Activated T-helper 1 cell treated with anti-CD3 and anti-CD28 coated beads, Interleukin-12 subunit alpha, Interleukin-12 subunit beta, Interleukin-2, Interleukin-4 antibody, amounts not matched to agents 30 ng/mL and 10 ng/mL and 1 ng/mL, durations not matched to agents 14 hours and 24 hours and 36 hours (primary cell): ENCODE data around the gene AHCY. TPM values are rescaled to one million over a fixed set of nuclear protein-coding genes. Genes with fewer than 3 reads are reported as not detected.
"Not testable (repeated sequence)": the region's sequence is repeated elsewhere in the genome, so short reads cannot be mapped to it uniquely, and the experiment has no call there.

ENCODE experiments used
- DNase-seq: peaks from one replicate; pipeline ENCODE4 v3.0.0; 2021; ENCODE audit warnings: low spot score
- H3K27ac Mint-ChIP-seq: one replicate; pipeline ENCODE4 v1.8.0; 2021; ENCODE audit warnings: mild to moderate bottlenecking, mixed read lengths
- H3K27me3 Mint-ChIP-seq: one replicate; pipeline ENCODE4 v1.8.0; 2022; ENCODE audit warnings: mild to moderate bottlenecking, moderate library complexity, mixed read lengths; ENCODE audit not compliant: insufficient read depth
- H3K36me3 Mint-ChIP-seq: one replicate; pipeline ENCODE4 v1.8.0; 2021; ENCODE audit warnings: low read depth, mixed read lengths
- H3K4me1 Mint-ChIP-seq: one replicate; pipeline ENCODE4 v1.8.0; 2021; ENCODE audit warnings: low read depth, mixed read lengths
- H3K4me3 Mint-ChIP-seq: one replicate; pipeline ENCODE4 v1.8.0; 2021; ENCODE audit warnings: mild to moderate bottlenecking, moderate library complexity, mixed read lengths
- H3K9me3 Mint-ChIP-seq: one replicate; pipeline ENCODE4 v1.8.0; 2021; ENCODE audit warnings: mixed read lengths
- intact Hi-C: fragments of 100-400 bp; cut with micrococcal nuclease; formaldehyde crosslinking; loops from one replicate; pipeline ENCODE4 v1.15.1; 2024
- total RNA-seq: library from RNA; stranded (reverse); gene quantifications from 2 replicates; pipeline ENCODE4 v1.2.3, GENCODE V29; 2022

Gene AHCY
- total RNA-seq, 1 donor from 2014 or later, result 132 TPM

DNA sequence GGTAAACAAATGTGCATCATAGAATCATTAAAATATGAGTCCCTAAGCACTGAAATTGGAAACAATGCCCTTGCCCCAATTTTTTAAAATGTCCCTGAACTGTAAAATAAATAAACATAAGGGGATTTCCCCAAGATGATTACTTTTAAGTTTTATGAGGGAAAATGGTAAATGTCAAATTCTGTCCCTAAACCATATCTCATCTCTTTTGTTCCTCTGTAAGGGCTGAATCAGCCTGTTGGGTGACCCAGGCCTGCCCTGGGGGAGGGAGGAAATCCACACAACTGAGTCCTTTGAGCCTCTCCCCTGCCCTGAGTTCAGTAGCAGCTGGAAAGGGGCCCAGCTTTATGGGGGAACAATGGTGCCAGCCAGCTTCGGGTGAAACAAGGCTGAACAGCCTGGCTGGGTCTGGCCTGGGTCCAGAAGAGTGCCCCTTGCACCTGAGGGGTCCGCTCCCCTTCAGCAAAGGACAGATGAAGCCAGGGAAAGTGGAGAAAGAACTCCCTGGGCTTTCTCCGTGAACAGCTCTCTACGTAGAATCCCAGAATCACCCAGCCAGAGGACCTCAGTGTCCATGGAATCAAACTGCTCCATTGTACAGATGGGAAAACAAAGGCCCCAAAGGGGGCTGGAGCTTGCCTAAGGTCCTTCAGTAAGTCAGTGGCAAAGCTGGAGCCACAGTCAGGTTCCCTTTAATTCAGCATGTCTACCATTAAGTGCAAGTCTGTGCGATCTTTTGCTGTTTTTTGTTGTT, 31.7 kb upstream of the AHCY start:
- Mint-ChIP-seq H3K9me3 (no peaks in the 10 kb centered on the region), H3K36me3 (no peaks in the 10 kb centered on the region), H3K27ac (no peak overlapping the region), H3K27me3 (no peaks in the 10 kb centered on the region), H3K4me3 (no peak overlapping the region), H3K4me1 (no peaks in the 10 kb centered on the region)
- intact Hi-C loops, result no loop called here
- no peak for DNase-seq

DNA sequence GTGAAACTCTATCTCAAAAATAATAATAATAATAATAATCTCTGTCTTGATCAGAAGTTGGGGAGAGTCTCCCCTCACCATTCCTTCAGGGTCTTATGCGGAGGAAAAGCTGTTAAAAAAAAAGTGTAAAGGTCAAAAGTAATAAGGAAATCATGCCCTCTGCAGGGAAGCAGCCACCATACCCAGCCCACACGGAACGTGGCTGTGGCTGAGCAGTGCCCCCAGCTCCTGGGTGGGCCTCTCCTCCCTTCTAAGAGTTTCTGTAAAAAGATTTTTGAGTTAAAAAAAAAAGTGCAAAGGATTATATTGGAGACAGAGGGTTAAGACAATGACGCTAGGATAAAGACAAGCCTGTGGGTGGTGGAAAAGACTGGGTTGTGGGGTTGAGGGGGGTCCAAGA, 30.6 kb upstream of the AHCY start:
- intact Hi-C loops, result no loop called here
- no peak overlapping the region for H3K27ac Mint-ChIP-seq
- no peaks in the 10 kb centered on the region for H3K4me1 Mint-ChIP-seq
- no peaks in the 10 kb centered on the region for H3K27me3 Mint-ChIP-seq
- no peaks in the 10 kb centered on the region for H3K36me3 Mint-ChIP-seq
- DNase-seq, result no peak
- no peaks in the 10 kb centered on the region for H3K9me3 Mint-ChIP-seq
- H3K4me3 Mint-ChIP-seq, result no peak overlapping the region

DNA sequence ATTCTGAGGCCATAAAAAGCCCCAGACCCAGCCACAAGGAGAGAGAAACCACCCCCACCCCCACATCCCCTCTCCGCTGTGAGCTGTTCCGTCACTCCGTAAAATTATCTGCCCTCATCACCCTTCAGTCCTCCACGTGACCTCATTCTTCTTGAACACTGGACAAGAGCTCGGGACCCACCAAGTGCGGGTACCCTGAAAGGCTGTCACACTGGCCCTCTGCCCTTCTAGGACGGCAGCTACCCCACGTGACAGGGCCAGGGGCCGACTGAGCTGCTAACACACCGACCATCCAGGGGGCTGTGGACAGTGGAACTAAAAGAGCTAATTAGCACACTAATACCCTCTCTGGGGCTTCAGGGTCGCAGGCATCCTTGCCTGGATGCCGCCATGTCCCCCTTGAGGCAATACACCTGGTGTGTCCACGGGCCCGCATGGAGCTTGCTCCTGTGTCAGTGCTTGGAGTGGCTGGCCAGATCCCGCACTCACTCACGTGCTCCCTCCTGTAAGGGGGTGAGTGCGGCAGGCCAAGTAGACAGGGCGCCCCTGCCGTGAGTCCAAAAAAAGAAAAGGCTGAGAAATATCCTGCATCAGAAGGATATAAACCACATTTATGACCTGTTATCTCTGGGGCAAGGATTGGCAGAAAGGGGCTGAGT, 29.2 kb upstream of the AHCY start:
- no peak overlapping the region for H3K4me3 Mint-ChIP-seq
- H3K27ac Mint-ChIP-seq, result no peak overlapping the region
- no peaks in the 10 kb centered on the region for H3K4me1 Mint-ChIP-seq
- H3K27me3 Mint-ChIP-seq, result no peaks in the 10 kb centered on the region
- DNase-seq, result no peak
- no peaks in the 10 kb centered on the region for H3K36me3 Mint-ChIP-seq
- H3K9me3 Mint-ChIP-seq, result no peaks in the 10 kb centered on the region
- intact Hi-C loops, result no loop called here

DNA sequence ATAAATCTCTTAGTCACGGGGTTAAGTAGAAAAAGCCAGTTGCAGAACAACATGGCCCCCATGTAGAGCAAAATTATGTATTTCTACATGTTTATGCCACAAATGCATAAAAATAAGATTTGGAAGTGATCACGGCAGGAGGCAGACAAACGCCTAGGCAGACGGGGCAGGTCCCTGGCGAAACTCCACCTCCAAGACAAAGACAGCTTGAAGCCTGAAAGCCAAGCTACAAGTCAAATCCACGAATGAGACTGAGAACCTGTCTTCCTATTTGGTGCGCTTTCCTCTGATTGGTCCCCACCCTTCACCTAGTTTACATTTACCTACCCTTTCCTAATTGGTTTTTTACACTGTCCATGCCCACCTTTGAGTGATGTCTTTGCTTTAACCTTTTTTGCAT, 28.7 kb upstream of the AHCY start:
- no peak overlapping the region for H3K27ac Mint-ChIP-seq
- H3K4me1 Mint-ChIP-seq, result no peaks in the 10 kb centered on the region
- H3K4me3 Mint-ChIP-seq, result no peak overlapping the region
- no peaks in the 10 kb centered on the region for H3K27me3 Mint-ChIP-seq
- no peaks in the 10 kb centered on the region for H3K9me3 Mint-ChIP-seq
- H3K36me3 Mint-ChIP-seq, result no peaks in the 10 kb centered on the region
- intact Hi-C loops, result no loop called here
- DNase-seq, result no peak

DNA sequence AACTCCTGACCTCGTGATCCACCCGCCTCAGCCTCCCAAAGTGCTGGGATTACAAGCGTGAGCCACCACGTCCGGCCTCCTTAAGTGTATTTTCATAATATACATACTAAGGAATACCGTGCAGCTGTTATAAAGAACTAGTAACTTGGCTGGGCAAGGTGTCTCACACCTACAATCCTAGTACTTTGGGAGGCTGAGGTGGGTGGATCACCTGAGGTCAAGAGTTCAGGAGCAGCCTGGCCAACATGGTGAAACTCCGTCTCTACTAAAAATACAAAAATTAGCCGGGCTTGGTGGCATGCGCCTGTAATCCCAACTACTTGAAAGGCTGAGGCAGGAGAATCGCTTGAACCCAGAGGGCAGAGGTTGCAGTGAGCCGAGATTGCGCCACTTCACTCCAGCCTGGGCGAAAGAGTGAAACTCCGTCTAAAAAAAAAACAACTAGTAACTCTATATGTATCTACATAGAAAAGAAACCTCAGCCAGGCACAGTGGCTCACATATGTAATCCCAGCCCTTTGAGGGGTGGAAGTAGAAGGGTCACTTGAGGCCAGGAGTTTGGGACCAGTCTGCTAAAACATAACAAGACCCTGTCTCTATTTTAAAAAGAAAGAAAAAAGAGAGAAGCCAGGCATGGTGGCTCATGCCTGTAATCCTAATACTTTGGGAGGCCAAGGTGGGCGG, 27.8 kb upstream of the AHCY start:
- H3K9me3 Mint-ChIP-seq, H3K27ac Mint-ChIP-seq, H3K36me3 Mint-ChIP-seq, H3K27me3 Mint-ChIP-seq, DNase-seq, H3K4me3 Mint-ChIP-seq, intact Hi-C loops, H3K4me1 Mint-ChIP-seq: not testable (repeated sequence)

DNA sequence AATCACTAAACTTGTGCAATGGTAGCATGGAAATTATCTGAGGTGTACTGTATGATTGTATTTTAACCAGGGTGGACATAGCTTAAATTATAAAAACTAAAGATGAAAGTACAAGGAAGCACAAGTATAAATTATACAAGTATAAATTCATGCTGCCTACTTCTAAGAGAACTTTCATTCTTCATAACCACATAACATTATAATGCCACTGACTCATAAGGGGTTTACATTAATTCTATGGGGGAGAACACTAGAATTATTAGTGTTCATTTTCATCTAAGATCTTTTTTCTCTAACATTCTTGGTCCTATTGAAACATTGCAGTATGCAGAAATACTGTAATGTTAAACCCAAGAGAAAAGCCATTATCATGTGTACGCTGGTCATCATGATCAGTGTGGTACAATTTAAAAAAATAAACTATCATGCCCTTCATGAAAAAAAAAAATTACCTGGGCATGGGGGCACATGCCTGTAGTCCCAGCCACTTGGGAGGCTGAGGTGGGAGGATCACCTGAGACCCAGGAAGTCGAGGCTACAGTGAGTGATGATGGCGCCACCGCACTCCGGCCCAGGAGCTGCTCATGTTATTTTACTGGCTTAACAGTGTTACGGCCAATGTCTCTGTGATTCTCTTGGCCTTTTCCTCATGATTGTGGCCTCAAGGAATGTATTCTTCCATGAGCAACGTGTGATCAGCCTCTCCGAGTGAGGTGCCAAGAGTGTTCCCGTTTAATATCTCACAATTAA, 25.9 kb upstream of the AHCY start:
- no peaks in the 10 kb centered on the region for H3K36me3 Mint-ChIP-seq
- no peak for DNase-seq
- H3K27me3 Mint-ChIP-seq, result no peaks in the 10 kb centered on the region
- no peak overlapping the region for H3K27ac Mint-ChIP-seq
- H3K4me1 Mint-ChIP-seq, result no peaks in the 10 kb centered on the region
- no peak overlapping the region for H3K4me3 Mint-ChIP-seq
- no peaks in the 10 kb centered on the region for H3K9me3 Mint-ChIP-seq
- intact Hi-C loops, result no loop called here

DNA sequence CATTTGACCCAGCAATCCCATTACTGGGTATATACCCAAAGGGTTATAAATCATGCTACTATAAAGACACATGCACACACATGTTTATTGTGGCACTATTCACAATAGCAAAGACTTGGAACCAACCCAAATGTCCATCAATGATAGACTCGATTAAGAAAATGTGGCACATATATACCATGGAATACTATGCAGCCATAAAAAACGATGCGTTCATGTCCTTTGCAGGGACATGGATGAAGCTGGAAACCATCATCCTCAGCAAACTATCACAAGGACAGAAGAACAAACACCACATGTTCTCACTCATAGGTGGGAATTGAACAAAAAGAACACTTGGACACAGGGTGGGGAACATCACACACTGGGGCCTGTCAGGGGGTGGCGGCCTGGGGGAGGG, 25.1 kb upstream of the AHCY start:
- H3K36me3 Mint-ChIP-seq, DNase-seq, H3K27me3 Mint-ChIP-seq, H3K4me3 Mint-ChIP-seq, H3K27ac Mint-ChIP-seq, intact Hi-C loops, H3K9me3 Mint-ChIP-seq, H3K4me1 Mint-ChIP-seq: not testable (repeated sequence)

DNA sequence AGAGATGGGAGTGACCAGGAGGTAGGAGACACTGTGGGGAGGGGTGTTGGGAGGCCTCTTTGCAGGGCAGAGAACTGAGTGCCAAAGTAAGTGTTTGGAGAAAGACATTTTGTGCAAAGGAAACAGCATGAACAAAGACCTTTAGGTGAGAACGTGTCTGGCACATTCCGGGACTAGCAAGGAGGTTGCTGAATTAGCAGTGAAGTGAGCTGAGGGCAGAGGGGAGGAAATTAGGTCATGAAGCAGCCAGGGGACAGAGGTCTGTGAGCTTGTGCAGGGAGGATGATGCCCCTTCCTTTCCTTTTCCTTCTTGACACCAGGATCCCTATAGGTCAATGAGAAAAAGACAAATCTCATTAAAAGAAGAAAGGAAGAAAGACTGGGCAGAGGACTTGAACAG, 21.4 kb upstream of the AHCY start:
- intact Hi-C loops, result no loop called here
- Mint-ChIP-seq H3K36me3 (no peaks in the 10 kb centered on the region), H3K27me3 (peaks cover 13% of the 10 kb centered on the region), H3K9me3 (no peaks in the 10 kb centered on the region), H3K4me1 (no peaks in the 10 kb centered on the region), H3K27ac (no peak overlapping the region), H3K4me3 (no peak overlapping the region)
- no peak for DNase-seq

DNA sequence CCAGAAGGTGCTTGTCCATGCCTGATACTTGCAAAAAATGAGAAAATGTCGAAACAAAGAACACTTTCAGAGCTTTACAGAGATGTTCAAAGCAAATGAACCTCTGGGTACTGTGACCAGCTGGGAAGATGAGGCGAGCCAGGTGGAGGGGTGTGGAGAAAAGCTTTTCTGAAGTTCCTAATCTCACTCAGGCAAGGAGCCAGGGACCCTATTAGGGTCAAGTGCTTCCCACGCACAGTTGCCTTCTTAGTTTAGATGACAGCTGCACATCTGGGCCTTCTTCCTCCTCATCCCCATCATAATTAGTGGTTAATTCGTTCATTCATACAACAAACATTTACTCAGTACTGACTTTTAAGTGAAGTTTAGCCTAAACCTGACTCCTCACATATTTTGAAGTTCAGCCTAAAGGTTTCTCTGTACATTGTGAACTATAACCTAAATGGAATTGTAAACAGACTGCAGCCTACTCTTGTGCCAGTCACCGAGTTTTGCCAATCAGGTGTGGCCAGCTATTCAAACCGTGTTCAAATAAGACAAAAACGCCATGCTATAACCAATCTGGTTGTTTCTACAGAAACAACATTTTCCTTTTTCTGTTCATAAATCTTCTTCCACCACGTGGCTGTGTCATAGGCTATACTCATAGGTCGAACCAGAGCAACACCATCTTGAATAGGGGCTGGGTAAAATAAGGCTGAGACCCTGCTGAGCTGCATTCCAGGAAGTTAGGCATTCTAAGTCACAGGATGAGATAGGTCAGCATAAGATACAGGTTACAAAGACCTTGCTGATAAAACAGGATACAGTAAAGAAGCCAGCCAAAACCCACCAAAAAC, 19.3 kb upstream of the AHCY start:
- Mint-ChIP-seq H3K27ac (no peak overlapping the region), H3K4me3 (no peak overlapping the region), H3K4me1 (no peaks in the 10 kb centered on the region), H3K9me3 (no peaks in the 10 kb centered on the region), H3K27me3 (peaks cover 24% of the 10 kb centered on the region), H3K36me3 (no peaks in the 10 kb centered on the region)
- DNase-seq, result no peak
- intact Hi-C loops, result no loop called here

DNA sequence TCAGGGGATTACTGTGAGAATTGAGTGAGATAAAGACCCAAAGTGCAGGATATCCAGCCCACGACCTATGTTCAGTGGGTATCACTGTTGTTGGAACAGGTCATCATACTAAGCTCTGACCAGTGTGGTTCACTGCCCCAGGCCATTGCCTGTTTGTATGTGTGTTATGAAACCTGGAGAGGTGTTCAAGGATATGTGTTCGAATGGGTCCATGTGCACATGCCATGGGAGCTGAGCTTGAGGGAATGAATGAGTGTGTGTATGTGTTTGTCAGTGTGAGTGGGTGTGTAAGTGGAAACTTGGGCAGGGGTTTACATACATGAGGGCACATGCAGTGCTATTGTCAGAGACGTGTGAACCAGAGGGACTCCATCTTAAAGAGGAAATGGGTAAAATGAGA, 17.7 kb upstream of the AHCY start:
- H3K4me3 Mint-ChIP-seq, result no peak overlapping the region
- no peaks in the 10 kb centered on the region for H3K4me1 Mint-ChIP-seq
- peak overlapping the region; percentile 11 for H3K27ac Mint-ChIP-seq
- peaks cover 26% of the 10 kb centered on the region for H3K27me3 Mint-ChIP-seq
- no peaks in the 10 kb centered on the region for H3K9me3 Mint-ChIP-seq
- H3K36me3 Mint-ChIP-seq, result no peaks in the 10 kb centered on the region
- intact Hi-C loops, result no loop called here
- DNase-seq, result no peak

DNA sequence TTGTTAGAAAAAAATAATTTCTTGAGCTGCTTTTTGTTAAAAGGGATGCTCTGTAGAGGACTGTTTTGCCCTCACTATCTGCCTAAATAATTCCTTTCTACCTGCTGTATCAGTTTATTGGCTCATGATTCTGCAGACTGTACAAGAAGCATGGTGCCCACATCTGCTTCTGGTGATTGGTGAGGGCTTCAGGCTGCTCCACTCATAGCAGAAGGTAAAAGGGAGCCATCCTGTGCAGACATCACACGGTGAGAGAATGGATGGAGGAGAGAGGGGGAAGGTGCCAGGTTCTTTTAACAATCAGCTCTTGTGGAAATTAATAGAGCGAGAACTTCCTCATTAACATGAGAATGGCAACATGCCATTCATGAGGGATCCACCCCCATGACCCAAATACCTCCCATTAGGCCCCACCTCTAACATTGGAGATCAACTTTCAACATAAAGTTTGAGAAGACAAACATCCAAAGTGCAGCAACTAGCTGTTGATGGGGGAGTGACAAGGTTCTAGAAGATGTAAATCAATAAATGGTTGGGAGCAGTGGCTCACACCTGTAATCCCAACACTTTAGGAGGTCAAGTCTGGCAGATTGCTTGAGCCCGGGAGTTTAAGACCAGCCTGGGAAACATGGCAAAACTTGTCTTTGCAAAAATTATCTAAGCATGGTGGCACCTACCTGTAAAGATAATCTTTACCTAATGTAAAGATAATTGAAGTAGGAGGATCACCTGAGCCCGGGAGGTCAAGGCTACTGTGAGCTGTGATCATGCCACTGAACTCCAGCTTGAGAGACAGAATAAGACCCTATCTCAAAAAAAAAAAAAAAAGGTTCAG, 15.7 kb upstream of the AHCY start:
- no peaks in the 10 kb centered on the region for H3K36me3 Mint-ChIP-seq
- intact Hi-C loops, result no loop called here
- H3K9me3 Mint-ChIP-seq, result no peaks in the 10 kb centered on the region
- H3K4me1 Mint-ChIP-seq, result no peaks in the 10 kb centered on the region
- peaks cover 26% of the 10 kb centered on the region for H3K27me3 Mint-ChIP-seq
- no peak for DNase-seq
- H3K4me3 Mint-ChIP-seq, result no peak overlapping the region
- no peak overlapping the region for H3K27ac Mint-ChIP-seq
